Fibroblast of skin of scalp (primary cell): ENCODE measurements around the gene MAEA.
"Not testable (repeated sequence)": the region's sequence is repeated elsewhere in the genome, so short reads cannot be mapped to it uniquely, and the experiment has no call there.

ENCODE experiments used
- DNase-seq: peaks from one replicate; pipeline ENCODE4 v3.0.0-alpha.2; 2013

The MAEA gene

GRCh38 chr4:1335193-1335883 lies 45.6 kb downstream of the MAEA start:
- not testable (repeated sequence) for DNase-seq

DNA sequence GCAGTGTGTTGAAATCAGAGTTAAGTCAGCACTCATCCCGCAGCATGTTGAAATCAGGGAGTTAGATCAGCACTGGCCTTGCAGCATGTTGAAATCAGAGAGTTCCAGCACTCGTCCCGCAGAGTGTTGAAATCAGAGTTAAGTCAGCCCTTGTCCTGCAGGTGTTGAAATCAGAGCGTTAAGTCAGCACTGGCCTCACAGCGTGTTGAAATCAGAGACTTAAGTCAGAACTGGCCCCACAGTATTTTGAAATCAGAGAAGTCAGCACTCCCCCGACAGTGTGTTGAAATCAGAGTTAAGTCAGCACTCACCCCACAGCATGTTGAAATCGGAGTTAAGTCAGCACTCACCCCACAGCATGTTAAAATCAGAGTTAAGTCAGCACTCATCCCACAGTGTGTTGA lies 46.4 kb downstream of the MAEA start:
- no peak for DNase-seq

- no peak for DNase-seq
Observed at GRCh38 chr4:1337376-1337831, 47.7 kb downstream of the MAEA start.

GRCh38 chr4:1337951-1338751 lies 48.5 kb downstream of the MAEA start:
- no peak for DNase-seq

- DNase-seq: no peak
Observed at GRCh38 chr4:1338752-1339414, 49.2 kb downstream of the MAEA start.

- no peak for DNase-seq
Observed at GRCh38 chr4:1339489-1339888, 49.8 kb downstream of the MAEA start.

GRCh38 chr4:1340181-1340747 lies 50.6 kb downstream of the MAEA start:
- no peak for DNase-seq

DNA sequence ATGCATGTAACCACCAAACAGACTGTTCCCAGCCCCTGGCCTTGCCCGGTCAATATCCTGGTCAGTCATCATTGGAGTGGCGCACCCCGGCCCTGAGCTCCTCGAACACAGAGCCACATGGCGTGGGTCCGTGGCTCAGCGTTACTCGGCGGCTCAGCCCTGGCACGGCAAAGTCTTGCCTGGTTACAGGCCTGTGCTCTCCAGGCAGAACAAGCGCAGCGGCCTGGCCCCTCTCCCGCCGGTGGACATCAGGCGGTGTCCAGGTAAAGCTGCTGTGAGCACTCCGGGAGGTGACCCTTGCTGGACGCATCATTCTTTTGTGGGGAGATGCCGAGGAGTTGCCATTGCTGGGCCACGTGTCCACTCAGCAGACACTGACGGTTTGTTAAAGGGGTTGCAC lies 51.2 kb downstream of the MAEA start:
- no peak for DNase-seq

- DNase-seq: no peak
Observed at GRCh38 chr4:1342003-1342402, 52.3 kb downstream of the MAEA start.

DNA sequence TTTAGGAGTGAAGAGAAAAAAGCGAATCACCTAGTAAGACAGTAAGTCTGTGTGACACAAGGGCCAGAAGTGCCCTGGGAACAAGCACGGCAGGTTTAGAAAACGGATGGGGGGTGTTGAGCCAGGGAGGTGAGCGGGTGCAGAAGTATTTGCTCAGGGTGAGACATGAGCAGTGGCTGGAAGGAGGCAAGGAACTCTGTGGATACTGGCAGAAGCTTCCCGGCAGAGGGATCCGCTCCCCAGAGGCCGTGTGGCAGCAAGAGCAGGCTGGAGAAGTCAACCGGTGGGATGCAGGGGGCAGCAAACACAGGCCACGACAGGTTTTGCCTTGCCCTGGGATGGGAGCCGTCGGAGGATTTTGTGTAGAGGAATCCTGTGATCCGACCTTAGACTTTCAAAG lies 55.0 kb downstream of the MAEA start:
- DNase-seq: no peak

GRCh38 chr4:1345903-1346780 lies 56.5 kb downstream of the MAEA start:
- peak; percentile 46 for DNase-seq

GRCh38 chr4:1346781-1347409 lies 57.2 kb downstream of the MAEA start, which contains the start of gene UVSSA:
TSS of gene UVSSA (plus strand) at chr4:1347208. CDS start at chr4:1348092, 884 bp downstream.
- peak; percentile 100 for DNase-seq

DNA sequence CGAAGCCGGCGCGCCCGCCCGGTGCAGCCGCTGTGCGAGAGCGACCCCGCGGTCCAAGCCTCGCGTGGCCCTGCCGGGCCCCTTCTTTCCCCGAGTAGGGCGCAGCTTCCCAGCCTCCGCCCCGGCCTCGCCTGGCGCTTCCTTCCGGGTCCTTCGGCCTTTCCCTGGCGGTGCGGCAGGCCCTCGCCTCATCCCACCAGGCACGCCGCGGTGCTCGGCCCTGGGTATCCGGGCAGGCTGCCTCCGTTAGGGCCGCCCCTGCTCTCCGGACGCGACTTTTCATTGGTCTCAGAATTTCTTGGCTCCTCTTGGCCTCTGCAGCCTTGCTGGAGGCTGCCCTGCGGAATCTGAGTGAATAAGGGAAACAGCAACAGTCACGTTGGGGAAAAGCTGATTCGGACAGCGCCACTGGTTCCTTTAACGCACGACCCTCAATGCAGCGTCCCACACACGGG lies 57.7 kb downstream of the MAEA start:
- peak; percentile 80 for DNase-seq

GRCh38 chr4:1348014-1348513 lies 58.4 kb downstream of the MAEA start:
- no peak for DNase-seq

DNA sequence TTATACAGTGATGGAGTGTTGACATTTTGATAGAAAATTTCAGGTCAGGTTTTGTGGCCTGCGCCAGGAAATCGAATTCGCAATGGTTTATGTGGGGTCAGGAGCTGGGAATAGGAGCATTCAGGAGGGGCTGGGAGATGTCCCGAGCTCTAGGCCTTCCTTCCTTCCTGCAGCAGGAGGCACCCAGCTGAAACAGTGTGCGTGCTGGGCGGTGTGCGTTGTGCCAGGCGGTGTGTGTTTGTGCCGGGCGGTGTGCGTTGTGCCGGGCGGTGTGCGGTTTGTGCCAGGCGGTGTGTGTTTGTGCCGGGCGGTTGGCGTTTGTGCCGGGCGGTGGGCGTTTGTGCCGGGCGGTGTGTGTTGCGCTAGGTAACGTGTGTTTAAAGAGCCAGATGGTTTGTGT lies 59.1 kb downstream of the MAEA start:
- no peak for DNase-seq

GRCh38 chr4:1349359-1350168 lies 59.9 kb downstream of the MAEA start:
- DNase-seq: no peak

- DNase-seq: no peak
Observed at GRCh38 chr4:1350169-1350520, 60.5 kb downstream of the MAEA start.

- peak; percentile 68 for DNase-seq
Observed at GRCh38 chr4:1351854-1352566, 62.3 kb downstream of the MAEA start.

- DNase-seq: no peak
Observed at GRCh38 chr4:1352567-1352900, 62.8 kb downstream of the MAEA start.
